H1 (cell line): ENCODE data around the gene RARA. TPM values are rescaled to one million over a fixed set of nuclear protein-coding genes. Genes with fewer than 3 reads are reported as not detected.

Experiments used
- CEBPB ChIP-seq: IDR thresholded peaks from 2 replicates; pipeline ENCODE4 v1.6.1; 2012; ENCODE audit warnings: low read depth, low read length
- polyA plus RNA-seq, 7 experiments: library from polyadenylated mRNA; depleted of rRNA in 3 of 7; stranded (reverse) in 5 of 7; unstranded in 2 of 7; fragments of >200 nt in 5 of 7; fragments of 200-250 nt in 2 of 7; gene quantifications; 1 replicate in 5 of 7; 2 replicates in 1 of 7; 4 replicates in 1 of 7; pipeline versions ENCODE4 v1.2.1 to v1.2.3, GENCODE V29; 2011 to 2013; ENCODE audit warnings: missing spikeins in 2 of 7, mixed read lengths in 2 of 7
- total RNA-seq: library from RNA; stranded (reverse); fragmentation: NEBNext Ultra II Directional; extraction: Animal tissue kit (Norgen Biotek cat#: 25700); gene quantifications from 2 replicates; pipeline ENCODE4 v1.2.1, GENCODE V29; 2021
- TF ChIP-seq, protein P1 (sequence below): fragments of 300-600 bp; sonication (generic); IDR thresholded peaks from 2 replicates; pipeline ENCODE4 v1.7.1; 2012; ENCODE audit warnings: low read length, moderate library complexity, mild to moderate bottlenecking, inconsistent platforms; ENCODE audit not compliant: insufficient replicate concordance

The RARA gene
- total and polyA plus RNA-seq, 2 of the 8 experiments (the other 6 are each of a cell fraction or from before 2014, with no cell fraction given): 4.4 to 16.5 TPM

DNA sequence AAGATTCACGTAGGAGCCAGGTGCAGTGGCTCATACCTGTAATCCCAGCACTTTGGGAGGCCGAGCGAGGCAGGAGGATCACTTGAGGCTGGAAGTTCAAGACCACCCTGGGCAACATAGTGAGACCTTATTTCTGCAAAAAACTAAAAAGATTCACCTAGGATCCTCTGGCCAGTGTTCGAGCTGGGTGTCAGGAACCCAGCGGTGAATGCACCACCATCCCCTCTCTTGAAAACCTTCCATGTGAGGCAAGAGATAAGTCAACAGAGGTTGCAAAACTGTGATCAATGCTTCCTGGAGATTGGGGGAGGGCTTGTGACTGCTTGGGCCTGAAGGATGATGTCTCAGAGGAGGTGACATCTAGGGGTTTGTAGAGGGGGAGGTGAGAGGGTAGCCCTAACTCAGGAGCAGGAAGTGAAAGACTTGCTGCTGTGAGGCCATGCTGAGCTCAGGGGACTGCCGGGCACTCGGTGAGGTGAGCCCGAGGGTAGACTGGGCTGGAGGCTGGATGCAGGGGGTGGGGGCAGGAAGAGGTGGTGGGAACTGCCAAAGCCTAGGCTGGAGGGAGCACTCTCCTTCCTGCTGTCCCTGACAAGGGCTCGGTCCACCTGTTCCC, 43.9 kb downstream of the RARA start (continued):
- TF ChIP-seq, protein P1, sequence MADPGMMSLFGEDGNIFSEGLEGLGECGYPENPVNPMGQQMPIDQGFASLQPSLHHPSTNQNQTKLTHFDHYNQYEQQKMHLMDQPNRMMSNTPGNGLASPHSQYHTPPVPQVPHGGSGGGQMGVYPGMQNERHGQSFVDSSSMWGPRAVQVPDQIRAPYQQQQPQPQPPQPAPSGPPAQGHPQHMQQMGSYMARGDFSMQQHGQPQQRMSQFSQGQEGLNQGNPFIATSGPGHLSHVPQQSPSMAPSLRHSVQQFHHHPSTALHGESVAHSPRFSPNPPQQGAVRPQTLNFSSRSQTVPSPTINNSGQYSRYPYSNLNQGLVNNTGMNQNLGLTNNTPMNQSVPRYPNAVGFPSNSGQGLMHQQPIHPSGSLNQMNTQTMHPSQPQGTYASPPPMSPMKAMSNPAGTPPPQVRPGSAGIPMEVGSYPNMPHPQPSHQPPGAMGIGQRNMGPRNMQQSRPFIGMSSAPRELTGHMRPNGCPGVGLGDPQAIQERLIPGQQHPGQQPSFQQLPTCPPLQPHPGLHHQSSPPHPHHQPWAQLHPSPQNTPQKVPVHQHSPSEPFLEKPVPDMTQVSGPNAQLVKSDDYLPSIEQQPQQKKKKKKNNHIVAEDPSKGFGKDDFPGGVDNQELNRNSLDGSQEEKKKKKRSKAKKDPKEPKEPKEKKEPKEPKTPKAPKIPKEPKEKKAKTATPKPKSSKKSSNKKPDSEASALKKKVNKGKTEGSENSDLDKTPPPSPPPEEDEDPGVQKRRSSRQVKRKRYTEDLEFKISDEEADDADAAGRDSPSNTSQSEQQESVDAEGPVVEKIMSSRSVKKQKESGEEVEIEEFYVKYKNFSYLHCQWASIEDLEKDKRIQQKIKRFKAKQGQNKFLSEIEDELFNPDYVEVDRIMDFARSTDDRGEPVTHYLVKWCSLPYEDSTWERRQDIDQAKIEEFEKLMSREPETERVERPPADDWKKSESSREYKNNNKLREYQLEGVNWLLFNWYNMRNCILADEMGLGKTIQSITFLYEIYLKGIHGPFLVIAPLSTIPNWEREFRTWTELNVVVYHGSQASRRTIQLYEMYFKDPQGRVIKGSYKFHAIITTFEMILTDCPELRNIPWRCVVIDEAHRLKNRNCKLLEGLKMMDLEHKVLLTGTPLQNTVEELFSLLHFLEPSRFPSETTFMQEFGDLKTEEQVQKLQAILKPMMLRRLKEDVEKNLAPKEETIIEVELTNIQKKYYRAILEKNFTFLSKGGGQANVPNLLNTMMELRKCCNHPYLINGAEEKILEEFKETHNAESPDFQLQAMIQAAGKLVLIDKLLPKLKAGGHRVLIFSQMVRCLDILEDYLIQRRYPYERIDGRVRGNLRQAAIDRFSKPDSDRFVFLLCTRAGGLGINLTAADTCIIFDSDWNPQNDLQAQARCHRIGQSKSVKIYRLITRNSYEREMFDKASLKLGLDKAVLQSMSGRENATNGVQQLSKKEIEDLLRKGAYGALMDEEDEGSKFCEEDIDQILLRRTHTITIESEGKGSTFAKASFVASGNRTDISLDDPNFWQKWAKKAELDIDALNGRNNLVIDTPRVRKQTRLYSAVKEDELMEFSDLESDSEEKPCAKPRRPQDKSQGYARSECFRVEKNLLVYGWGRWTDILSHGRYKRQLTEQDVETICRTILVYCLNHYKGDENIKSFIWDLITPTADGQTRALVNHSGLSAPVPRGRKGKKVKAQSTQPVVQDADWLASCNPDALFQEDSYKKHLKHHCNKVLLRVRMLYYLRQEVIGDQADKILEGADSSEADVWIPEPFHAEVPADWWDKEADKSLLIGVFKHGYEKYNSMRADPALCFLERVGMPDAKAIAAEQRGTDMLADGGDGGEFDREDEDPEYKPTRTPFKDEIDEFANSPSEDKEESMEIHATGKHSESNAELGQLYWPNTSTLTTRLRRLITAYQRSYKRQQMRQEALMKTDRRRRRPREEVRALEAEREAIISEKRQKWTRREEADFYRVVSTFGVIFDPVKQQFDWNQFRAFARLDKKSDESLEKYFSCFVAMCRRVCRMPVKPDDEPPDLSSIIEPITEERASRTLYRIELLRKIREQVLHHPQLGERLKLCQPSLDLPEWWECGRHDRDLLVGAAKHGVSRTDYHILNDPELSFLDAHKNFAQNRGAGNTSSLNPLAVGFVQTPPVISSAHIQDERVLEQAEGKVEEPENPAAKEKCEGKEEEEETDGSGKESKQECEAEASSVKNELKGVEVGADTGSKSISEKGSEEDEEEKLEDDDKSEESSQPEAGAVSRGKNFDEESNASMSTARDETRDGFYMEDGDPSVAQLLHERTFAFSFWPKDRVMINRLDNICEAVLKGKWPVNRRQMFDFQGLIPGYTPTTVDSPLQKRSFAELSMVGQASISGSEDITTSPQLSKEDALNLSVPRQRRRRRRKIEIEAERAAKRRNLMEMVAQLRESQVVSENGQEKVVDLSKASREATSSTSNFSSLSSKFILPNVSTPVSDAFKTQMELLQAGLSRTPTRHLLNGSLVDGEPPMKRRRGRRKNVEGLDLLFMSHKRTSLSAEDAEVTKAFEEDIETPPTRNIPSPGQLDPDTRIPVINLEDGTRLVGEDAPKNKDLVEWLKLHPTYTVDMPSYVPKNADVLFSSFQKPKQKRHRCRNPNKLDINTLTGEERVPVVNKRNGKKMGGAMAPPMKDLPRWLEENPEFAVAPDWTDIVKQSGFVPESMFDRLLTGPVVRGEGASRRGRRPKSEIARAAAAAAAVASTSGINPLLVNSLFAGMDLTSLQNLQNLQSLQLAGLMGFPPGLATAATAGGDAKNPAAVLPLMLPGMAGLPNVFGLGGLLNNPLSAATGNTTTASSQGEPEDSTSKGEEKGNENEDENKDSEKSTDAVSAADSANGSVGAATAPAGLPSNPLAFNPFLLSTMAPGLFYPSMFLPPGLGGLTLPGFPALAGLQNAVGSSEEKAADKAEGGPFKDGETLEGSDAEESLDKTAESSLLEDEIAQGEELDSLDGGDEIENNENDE: no peak
- no peak for TF ChIP-seq CEBPB
